HCT116 (cell line): ENCODE results near the gene CAST. TPM values are rescaled to one million over a fixed set of nuclear protein-coding genes. Genes with fewer than 3 reads are reported as not detected.

Source experiments
- ATAC-seq: fragments of 200-7000 bp; cut with Tn5 transposase; 2 replicates; pipeline ENCODE4 v1.9.1; 2020; ENCODE audit warnings: mild to moderate bottlenecking, moderate library complexity
- BruUV-seq: library from RNA; stranded (reverse); fragments of 400-500 nt; replicated peaks from 2 replicates; lab custom pipeline; 2021; lab: Mats Ljungman, UMichigan
- CTCF ChIA-PET: fragments of 300-600 bp; sonication (Branson Sonifier 250); formaldehyde crosslinking; loops from one replicate; lab custom pipeline; 2021; ENCODE audit warnings: antibody characterized with exemption; lab: Charles Lee
- POLR2A ChIA-PET: fragments of 300-600, 350-600 bp; sonication (Branson Sonifier 250); formaldehyde crosslinking; loops from one replicate; lab custom pipeline; 2021; ENCODE audit warnings: antibody characterized with exemption; lab: Charles Lee
- RAD21 ChIA-PET, 2 experiments: fragments of 300-600 bp; sonication (Branson Sonifier 250); formaldehyde crosslinking; loops; one replicate each; lab custom pipeline; 2023; ENCODE audit warnings: low total read pairs in 2 of 2; ENCODE audit not compliant: uncharacterized antibody in 2 of 2, unreplicated experiment in 2 of 2, low non-redundant PET in 1 of 2; lab: Charles Lee
- DNase-seq: peaks from one replicate; pipeline ENCODE4 v3.0.0-alpha.2; 2010; ENCODE audit warnings: low read depth, low spot score
- H2AFZ ChIP-seq: fragments of 200-600 bp; shearing (Covaris generic), sonication (generic); 2 replicates; pipeline ENCODE4 v1.6.1; 2017; ENCODE audit warnings: low read depth, mixed run types, mixed read lengths, antibody characterized with exemption, low read length; ENCODE audit not compliant: poor library complexity, severe bottlenecking
- H3K27ac ChIP-seq: 2 replicates; pipeline ENCODE4 v1.5.1; 2012; ENCODE audit warnings: low read depth, low read length
- H3K27me3 ChIP-seq: fragments of 200-600 bp; sonication (generic); 2 replicates; pipeline ENCODE4 v1.6.1; 2016; ENCODE audit warnings: mixed run types, low read length, mixed read lengths; ENCODE audit not compliant: insufficient read depth
- H3K36me3 ChIP-seq, 2 experiments: fragments of 200-500 bp in 1 of 2; fragments of 200-600 bp in 1 of 2; sonication (Bioruptor generic) in 1 of 2; sonication (generic) in 1 of 2; 2 replicates each; pipeline versions ENCODE4 v1.5.1 to v1.6.1; 2014 to 2016; ENCODE audit warnings: low read length in 2 of 2, inconsistent platforms in 1 of 2, mixed read lengths in 1 of 2, mixed run types in 1 of 2; ENCODE audit not compliant: insufficient read depth in 2 of 2, control insufficient read depth in 1 of 2
- H3K4me1 ChIP-seq, 2 experiments: fragments of 200-600 bp in 1 of 2; sonication (generic) in 1 of 2; 2 replicates each; pipeline versions ENCODE4 v1.5.1 to v1.6.1; 2012 to 2017; ENCODE audit warnings: low read length in 2 of 2, inconsistent platforms in 1 of 2, mild to moderate bottlenecking in 1 of 2, mixed read lengths in 1 of 2, mixed run types in 1 of 2, moderate library complexity in 1 of 2; ENCODE audit not compliant: insufficient read depth in 2 of 2, control insufficient read depth in 1 of 2
- H3K4me2 ChIP-seq: fragments of 200-600 bp; sonication (generic); 2 replicates; pipeline ENCODE4 v1.6.1; 2017; ENCODE audit warnings: mixed run types, low read length, mixed read lengths
- H3K4me3 ChIP-seq, 2 experiments: fragments of 200-600 bp in 1 of 2; sonication (generic) in 1 of 2; replicated peaks in 1 of 2; 2 replicates each; pipeline ENCODE4 v1.5.1; 2011 to 2016; ENCODE audit warnings: low read length in 2 of 2, control low read depth in 1 of 2, low read depth in 1 of 2, mild to moderate bottlenecking in 1 of 2, mixed read lengths in 1 of 2, mixed run types in 1 of 2
- H3K79me2 ChIP-seq: fragments of 200-600 bp; sonication (generic); 2 replicates; pipeline ENCODE4 v1.6.1; 2017; ENCODE audit warnings: mild to moderate bottlenecking, mixed run types, low read length, moderate library complexity, mixed read lengths; ENCODE audit not compliant: insufficient read depth
- H3K9ac ChIP-seq: fragments of 200-600 bp; sonication (generic); 2 replicates; pipeline ENCODE4 v1.6.1; 2016; ENCODE audit warnings: low read length, mixed read lengths
- H3K9me2 ChIP-seq: fragments of 200-600 bp; sonication (generic), shearing (Covaris generic); 2 replicates; pipeline ENCODE4 v1.6.1; 2017; ENCODE audit warnings: mixed run types, mild to moderate bottlenecking, moderate library complexity; ENCODE audit not compliant: insufficient read depth
- H3K9me3 ChIP-seq, 2 experiments: fragments of 200-500 bp in 1 of 2; fragments of 200-600 bp in 1 of 2; sonication (Bioruptor generic) in 1 of 2; sonication (generic) in 1 of 2; 2 replicates each; pipeline ENCODE4 v1.6.1; 2014 to 2017; ENCODE audit warnings: low read length in 2 of 2, mixed read lengths in 2 of 2, inconsistent platforms in 1 of 2, low read depth in 1 of 2, mild to moderate bottlenecking in 1 of 2, mixed run types in 1 of 2, moderate library complexity in 1 of 2; ENCODE audit not compliant: control insufficient read depth in 1 of 2, insufficient read depth in 1 of 2
- H4K20me1 ChIP-seq: fragments of 200-600 bp; sonication (generic), shearing (Covaris generic); 2 replicates; pipeline ENCODE4 v1.6.1; 2017; ENCODE audit warnings: mixed run types, mild to moderate bottlenecking, moderate library complexity; ENCODE audit not compliant: insufficient read depth
- CBX3 ChIP-seq: IDR thresholded peaks from 2 replicates; pipeline ENCODE4 v1.6.1; 2012; ENCODE audit warnings: low read depth
- ELF1 ChIP-seq: IDR thresholded peaks from 2 replicates; pipeline ENCODE4 v1.6.1; 2012; ENCODE audit warnings: low read depth, borderline replicate concordance
- EZH2 ChIP-seq: fragments of 200-600 bp; sonication (generic); IDR thresholded peaks from 2 replicates; pipeline ENCODE4 v1.6.1; 2017; ENCODE audit warnings: antibody characterized with exemption, mixed run types
- EZH2phosphoT487 ChIP-seq: fragments of 200-600 bp; IDR thresholded peaks from 2 replicates; pipeline ENCODE4 v1.6.1; 2018; ENCODE audit warnings: antibody characterized with exemption, borderline replicate concordance
- FOSL1 ChIP-seq: IDR thresholded peaks from 2 replicates; pipeline ENCODE4 v1.6.1; 2012; ENCODE audit warnings: low read depth
- JUND ChIP-seq: IDR thresholded peaks from 2 replicates; pipeline ENCODE4 v1.6.1; 2012
- POLR2A ChIP-seq: IDR thresholded peaks from 2 replicates; pipeline ENCODE4 v1.7.0; 2011; ENCODE audit warnings: borderline replicate concordance; ENCODE audit not compliant: insufficient read depth, insufficient read length; ENCODE audit errors: extremely low read depth
- POLR2AphosphoS5 ChIP-seq: IDR thresholded peaks from 2 replicates; pipeline ENCODE4 v1.6.1; 2011; ENCODE audit warnings: mild to moderate bottlenecking, low read depth, low read length, moderate library complexity
- SIN3A ChIP-seq: IDR thresholded peaks from 2 replicates; pipeline ENCODE4 v1.6.1; 2012; ENCODE audit warnings: low read depth
- SP1 ChIP-seq: IDR thresholded peaks from 2 replicates; pipeline ENCODE4 v1.6.1; 2012; ENCODE audit warnings: low read depth
- TCF7L2 ChIP-seq: IDR thresholded peaks from 2 replicates; pipeline ENCODE4 v1.7.0; 2011; ENCODE audit warnings: borderline replicate concordance, inconsistent platforms; ENCODE audit not compliant: insufficient read depth, insufficient read length; ENCODE audit errors: extremely low read depth
- YY1 ChIP-seq: IDR thresholded peaks from 2 replicates; pipeline ENCODE4 v1.6.1; 2011; ENCODE audit warnings: low read length, low read depth, moderate library complexity, mild to moderate bottlenecking; ENCODE audit not compliant: insufficient replicate concordance; ENCODE audit errors: extremely low read depth
- ZFX ChIP-seq: fragments of 450-650 bp; IDR thresholded peaks from 2 replicates; pipeline ENCODE4 v1.6.1; 2017
- ZNF274 ChIP-seq: fragments of 200-500 bp; sonication (Bioruptor generic); IDR thresholded peaks from 2 replicates; pipeline ENCODE4 v1.6.1; 2014; ENCODE audit warnings: mild to moderate bottlenecking, low read depth, low read length, inconsistent platforms
- intact Hi-C: fragments of 100-400 bp; cut with micrococcal nuclease; formaldehyde crosslinking; loops from 2 replicates; pipeline ENCODE4 v1.10.0; 2022
- total RNA-seq: library from RNA; stranded (reverse); gene quantifications from one replicate; pipeline ENCODE4 v1.2.1, GENCODE V29; 2021; ENCODE audit not compliant: unreplicated experiment
- TF ChIP-seq, protein P1 (sequence below): IDR thresholded peaks from 2 replicates; pipeline ENCODE4 v1.6.1; 2011; ENCODE audit warnings: mild to moderate bottlenecking, low read length, moderate library complexity; ENCODE audit not compliant: insufficient replicate concordance; ENCODE audit errors: extremely low read depth
- TF ChIP-seq, protein P2 (sequence below): IDR thresholded peaks from 2 replicates; pipeline ENCODE4 v1.6.1; 2012
- TF ChIP-seq, protein P3 (sequence below): IDR thresholded peaks from 2 replicates; pipeline ENCODE4 v1.6.1; 2012

CAST gene
- total RNA-seq, 1 experiment from 2014 or later, result 142 TPM

DNA sequence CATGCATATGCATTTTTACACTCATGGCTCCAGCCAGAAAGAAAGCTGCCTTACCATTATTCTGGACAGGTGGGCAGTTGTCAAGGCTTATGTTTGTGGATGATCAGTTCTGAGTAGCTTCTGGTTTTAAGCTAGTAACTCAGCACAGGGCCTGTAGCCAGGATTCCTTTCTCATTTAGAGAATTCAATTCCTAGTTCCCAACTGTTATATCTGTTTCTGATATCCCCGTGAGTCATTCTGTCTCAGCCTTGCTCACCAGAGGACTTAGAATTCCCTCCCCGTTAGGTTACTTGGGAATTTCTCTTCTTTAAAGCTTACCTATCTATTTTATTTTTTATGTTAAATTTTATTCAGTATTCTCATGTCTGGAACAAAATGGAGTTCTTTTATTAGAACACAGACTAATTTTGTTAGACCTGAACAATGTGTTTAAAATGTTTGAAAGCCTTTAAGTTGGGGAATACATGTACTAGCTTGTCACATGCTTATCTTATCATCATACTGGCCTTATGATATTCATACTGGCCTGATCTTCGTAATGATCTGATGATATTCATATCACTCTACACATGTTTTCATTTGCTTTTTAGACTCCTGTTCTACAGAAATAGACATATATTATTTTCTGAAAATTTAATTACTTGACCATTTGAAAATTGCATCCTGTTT lies 47.1 kb downstream of the CAST start:
- intact Hi-C loops, result no loop called here
- H4K20me1 ChIP-seq, result no peaks in the 10 kb centered on the region
- BruUV-seq, result no TSS peak
- peak overlapping the region; percentile 11; the same call in 1 of the 2 replicates for H3K4me2 ChIP-seq
- RAD21 ChIA-PET, result no interaction called here
- no peaks in the 10 kb centered on the region for H3K9me2 ChIP-seq
- H3K27me3 ChIP-seq, result no peaks in the 10 kb centered on the region
- no peak for ATAC-seq
- TF ChIP-seq FOSL1, result 0 out of 2 replicates have a peak, but pooled peaks have one; percentile 10
- no peak for TF ChIP-seq CBX3
- TF ChIP-seq, all 23 proteins: peak for 1
- Histone ChIP-seq H2AFZ (no peak overlapping the region), H3K27ac (no peak overlapping the region), H3K36me3 (no peaks in the 10 kb centered on the region), H3K9me3 (no peaks in the 10 kb centered on the region), H3K4me1 (peaks cover 0 to 11% of the 10 kb centered on the region in 2 experiments; a peak in 2 of 4 replicates), H3K9ac (no peak overlapping the region), H3K79me2 (peaks cover 78% of the 10 kb centered on the region), H3K4me3 (no peak overlapping the region)
- ChIA-PET POLR2A (no interaction called here), CTCF (interaction anchor here (0.7 to 1.7 kb wide), 2 partner anchors 19 to 107 kb away, joined by 3 to 4 read pairs; no protein-coding TSS in a partner anchor)
- DNase-seq, result no peak

DNA sequence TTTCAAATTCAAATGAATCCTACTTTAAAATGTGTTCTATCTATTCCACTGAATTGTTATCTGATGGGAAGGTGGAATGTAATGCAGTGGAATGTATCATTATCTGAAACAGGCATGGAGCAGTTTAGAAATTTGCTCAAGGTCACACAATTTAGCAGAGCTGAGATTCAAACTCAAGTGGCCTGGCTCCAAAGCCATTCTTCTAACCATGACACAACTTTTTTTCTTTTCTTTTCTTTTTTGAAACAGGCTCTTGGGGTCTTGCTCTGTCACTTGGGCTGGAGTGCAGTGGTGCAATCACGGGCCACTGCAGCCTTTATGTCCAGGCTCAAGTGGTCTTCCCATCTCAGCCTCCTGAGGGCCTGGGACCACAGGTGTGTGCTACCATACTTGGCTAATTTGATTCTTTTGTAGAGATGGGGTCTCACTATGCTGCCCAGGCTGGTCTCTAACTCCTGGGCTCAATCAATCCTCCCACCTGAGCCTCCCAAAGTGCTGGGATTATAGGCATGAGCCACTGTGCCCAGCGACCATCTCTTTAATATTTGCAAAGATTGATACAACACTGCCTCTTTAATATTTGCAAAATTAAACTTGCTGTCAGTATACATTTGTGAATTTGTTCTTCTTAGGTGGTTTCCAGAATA lies 50.0 kb downstream of the CAST start:
- H2AFZ ChIP-seq, result no peak overlapping the region
- no peak overlapping the region for H3K4me3 ChIP-seq
- peaks cover 0 to 11% of the 10 kb centered on the region in 2 experiments; a peak in 2 of 4 replicates for H3K4me1 ChIP-seq
- BruUV-seq, result no TSS peak
- H3K27ac ChIP-seq, result no peak overlapping the region
- H3K4me2 ChIP-seq, result no peak overlapping the region
- H3K9me2 ChIP-seq, result no peaks in the 10 kb centered on the region
- intact Hi-C loops, result no loop called here
- no peak overlapping the region for H3K9ac ChIP-seq
- peaks cover 71% of the 10 kb centered on the region for H3K79me2 ChIP-seq
- no peak for DNase-seq
- H3K36me3 ChIP-seq, result no peaks in the 10 kb centered on the region
- ChIA-PET CTCF (no interaction called here), RAD21 (interaction anchor here in 1 of 2 experiments (0.7 kb wide), 1 partner anchor 46 kb away, joined by 4 read pairs; no protein-coding TSS in a partner anchor), POLR2A (no interaction called here)
- no peak for ATAC-seq
- no peaks in the 10 kb centered on the region for H3K9me3 ChIP-seq
- H4K20me1 ChIP-seq, result no peaks in the 10 kb centered on the region
- no peaks in the 10 kb centered on the region for H3K27me3 ChIP-seq
- no peak for TF ChIP-seq EZH2phosphoT487
- no peak for TF ChIP-seq YY1
- no peak for TF ChIP-seq SIN3A
- no peak for TF ChIP-seq POLR2AphosphoS5
- TF ChIP-seq TCF7L2, result no peak
- TF ChIP-seq, protein P1, sequence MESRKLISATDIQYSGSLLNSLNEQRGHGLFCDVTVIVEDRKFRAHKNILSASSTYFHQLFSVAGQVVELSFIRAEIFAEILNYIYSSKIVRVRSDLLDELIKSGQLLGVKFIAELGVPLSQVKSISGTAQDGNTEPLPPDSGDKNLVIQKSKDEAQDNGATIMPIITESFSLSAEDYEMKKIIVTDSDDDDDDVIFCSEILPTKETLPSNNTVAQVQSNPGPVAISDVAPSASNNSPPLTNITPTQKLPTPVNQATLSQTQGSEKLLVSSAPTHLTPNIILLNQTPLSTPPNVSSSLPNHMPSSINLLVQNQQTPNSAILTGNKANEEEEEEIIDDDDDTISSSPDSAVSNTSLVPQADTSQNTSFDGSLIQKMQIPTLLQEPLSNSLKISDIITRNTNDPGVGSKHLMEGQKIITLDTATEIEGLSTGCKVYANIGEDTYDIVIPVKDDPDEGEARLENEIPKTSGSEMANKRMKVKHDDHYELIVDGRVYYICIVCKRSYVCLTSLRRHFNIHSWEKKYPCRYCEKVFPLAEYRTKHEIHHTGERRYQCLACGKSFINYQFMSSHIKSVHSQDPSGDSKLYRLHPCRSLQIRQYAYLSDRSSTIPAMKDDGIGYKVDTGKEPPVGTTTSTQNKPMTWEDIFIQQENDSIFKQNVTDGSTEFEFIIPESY, result no peak
- no peak for TF ChIP-seq ZNF274
- TF ChIP-seq POLR2A, result no peak
- TF ChIP-seq CBX3, result no peak
- TF ChIP-seq JUND, result no peak
- no peak for TF ChIP-seq ELF1
- no peak for TF ChIP-seq ZFX
- no peak for TF ChIP-seq SP1
- no peak for TF ChIP-seq EZH2
- TF ChIP-seq, protein P2, sequence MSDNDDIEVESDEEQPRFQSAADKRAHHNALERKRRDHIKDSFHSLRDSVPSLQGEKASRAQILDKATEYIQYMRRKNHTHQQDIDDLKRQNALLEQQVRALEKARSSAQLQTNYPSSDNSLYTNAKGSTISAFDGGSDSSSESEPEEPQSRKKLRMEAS, result no peak
- TF ChIP-seq, protein P3, sequence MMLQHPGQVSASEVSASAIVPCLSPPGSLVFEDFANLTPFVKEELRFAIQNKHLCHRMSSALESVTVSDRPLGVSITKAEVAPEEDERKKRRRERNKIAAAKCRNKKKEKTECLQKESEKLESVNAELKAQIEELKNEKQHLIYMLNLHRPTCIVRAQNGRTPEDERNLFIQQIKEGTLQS, result no peak
